A549 treated with Mapracorat at 1 μM for 4 hours (cell line): ENCODE results near the gene NUPR1. TPM values are rescaled to one million over a fixed set of nuclear protein-coding genes. Genes with fewer than 3 reads are reported as not detected.

Experiments used
- total RNA-seq: library from RNA; stranded (reverse); fragments of 200-300 nt; extraction: Qiagen RNA extraction; gene quantifications from 5 replicates; pipeline ENCODE4 v1.2.3, GENCODE V29; 2022

NUPR1 gene, protein sequence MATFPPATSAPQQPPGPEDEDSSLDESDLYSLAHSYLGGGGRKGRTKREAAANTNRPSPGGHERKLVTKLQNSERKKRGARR
- total RNA-seq = 11.2 to 18.4 TPM (median 14.4 TPM) in 5 replicates

DNA sequence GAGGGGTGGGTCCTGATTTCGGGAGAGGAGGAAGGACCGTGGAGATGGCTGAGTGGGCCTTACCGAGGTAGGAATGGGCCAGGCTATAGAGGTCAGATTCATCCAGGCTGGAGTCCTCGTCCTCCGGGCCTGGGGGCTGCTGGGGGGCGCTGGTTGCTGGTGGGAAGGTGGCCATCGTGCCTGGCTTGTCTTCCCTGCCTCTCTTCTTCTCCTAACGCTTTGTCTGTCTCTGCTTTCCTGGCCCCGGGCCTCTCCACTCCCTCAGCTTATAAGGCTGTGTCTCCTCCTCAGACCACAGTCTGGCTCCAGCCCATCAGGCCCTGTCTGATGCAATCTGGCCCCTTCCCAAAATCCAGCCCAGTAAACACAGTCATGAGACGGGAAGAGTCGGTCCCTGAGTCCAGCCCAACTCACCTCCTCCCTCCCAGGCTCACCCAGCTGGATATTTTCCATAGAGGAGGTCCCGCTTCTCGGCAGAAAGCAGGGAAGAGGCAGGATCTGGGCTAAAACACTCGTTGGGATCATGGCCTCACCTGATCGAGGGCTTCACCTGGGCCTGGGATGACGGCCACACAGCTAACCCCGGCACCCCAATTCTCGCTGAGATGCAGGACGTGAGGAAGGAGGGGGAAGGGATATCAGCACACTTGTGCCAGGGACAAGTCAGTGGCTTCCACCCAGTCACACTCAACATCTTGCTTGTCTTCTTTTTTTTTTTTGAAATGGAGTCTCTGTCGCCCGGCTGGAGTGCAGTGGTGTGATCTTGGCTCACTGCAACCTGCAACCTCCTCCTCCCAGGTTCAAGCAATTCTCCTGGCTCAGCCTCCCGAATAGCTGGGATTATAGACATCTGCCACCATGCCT lies at the start of gene NUPR1:
Gene NUPR1, minus strand, starts transcription at position 242 of the 864 bp plus-strand sequence. Its CDS starts 67 bp downstream, at position 175.

DNA sequence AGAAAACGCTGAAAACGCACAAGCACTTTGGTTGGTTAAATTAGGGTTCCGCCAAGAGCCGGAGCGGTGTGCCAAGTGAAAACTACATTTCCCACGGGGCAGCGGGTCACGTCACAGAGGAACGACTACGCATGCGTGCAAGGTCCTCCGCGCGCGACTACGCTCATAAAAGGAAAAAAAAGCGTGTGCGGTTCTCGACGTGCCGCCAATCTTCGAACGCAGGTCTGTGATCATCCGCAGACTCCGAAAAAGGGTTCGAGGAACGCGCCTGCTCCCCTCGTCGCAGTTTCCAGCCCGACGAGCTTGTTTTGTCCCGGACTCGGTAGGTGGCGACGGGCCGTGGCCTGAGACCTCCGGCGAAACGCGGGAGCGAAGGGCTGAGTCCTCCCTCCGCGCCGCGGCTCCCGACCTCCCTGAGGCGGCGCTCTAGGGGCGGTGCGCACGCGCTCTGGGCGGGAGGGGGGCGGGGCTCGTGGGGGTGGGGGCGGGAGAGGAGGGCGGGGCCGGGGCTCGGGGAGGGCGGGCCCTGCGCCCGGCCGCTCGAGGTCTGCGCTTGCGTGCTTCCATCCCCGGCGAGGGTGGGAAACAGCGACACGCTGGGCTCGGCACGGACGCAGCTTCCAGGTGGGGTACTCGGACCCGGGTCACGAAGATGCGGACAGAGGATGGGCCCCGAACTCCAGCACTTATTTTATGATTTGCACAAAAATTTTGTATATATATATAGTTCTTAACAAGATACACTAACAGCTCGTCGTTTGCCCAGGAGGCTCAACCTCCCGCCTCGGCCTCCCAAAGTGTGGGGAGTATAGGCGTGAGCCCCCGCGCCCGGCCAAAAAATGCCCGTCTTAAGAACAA lies 15.2 kb upstream of the NUPR1 start, which contains the start of gene SGF29:
Gene SGF29, plus strand, starts transcription at position 145 of the 858 bp plus-strand sequence. CDS start 27,150 bp downstream, outside the sequence.

DNA sequence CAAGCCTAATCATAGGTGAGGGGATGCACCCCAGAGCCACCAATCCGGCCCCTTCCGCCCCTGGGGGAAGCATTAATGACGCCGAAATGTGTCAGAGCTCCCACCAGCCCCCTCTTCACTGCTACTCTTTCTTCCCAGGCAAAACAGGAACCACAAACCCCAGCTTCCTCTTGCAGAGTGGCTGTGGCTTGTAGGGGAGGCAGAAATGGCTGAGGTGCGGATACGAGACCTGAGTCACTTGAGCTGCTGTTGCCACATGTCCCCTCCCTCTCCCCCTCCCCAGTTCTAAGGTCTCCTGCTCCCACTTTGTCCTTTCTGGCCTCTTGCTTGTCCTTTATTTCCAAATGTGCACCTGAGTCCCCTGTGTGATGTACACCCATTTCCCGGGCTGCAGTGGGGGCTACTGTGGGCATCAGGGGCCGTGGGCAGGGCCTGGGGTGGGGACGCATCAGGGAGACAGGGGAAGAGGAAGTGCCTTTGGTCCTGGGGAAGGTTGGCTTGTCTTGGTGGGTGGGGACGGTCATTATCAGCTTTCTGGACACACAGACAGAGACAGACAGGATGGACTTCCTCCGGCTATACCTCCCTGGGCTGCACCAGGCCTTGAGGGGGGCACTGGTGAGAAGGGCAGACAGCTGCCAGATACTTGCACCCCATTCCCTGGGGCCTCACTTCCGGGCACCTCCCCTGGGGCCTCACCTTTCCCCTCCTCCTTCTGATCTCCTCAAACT lies 44.5 kb downstream of the NUPR1 start, which contains the start of gene APOBR:
Gene APOBR, plus strand, starts transcription at position 523 of the 731 bp plus-strand sequence. Its CDS starts 39 bp downstream, at position 562.

DNA sequence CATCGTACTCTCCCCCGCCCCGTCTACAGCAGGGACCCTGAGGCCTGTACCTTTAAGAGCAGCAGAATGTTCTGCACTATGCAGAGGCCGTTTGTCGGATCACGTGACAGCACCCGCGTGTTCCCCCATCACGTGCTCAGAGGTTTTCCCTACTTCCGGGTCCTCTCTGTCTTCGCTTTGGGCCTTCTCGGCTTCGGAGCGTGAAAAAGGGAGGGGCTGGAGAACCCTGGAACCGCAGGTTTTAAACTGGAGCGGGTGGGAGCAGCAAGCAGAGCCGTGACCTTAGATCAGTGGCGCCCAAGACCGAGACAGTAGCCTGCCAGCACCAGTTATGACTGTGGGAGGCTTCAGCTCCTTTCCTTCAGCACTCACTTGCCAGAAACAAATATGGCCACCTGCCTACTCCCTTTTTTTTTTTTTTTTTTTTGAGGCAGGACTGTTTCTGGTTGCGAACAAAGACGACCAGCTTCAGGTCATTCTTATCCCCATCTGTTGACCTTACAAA lies 46.8 kb downstream of the NUPR1 start, which contains the start of gene CLN3:
Gene CLN3, minus strand, starts transcription at position 105 of the 505 bp plus-strand sequence. CDS start 315 bp downstream, outside the sequence.

Other genes with a start within 250 kb of the NUPR1 start
- 0.19 to 0.36 TPM (median 0.26 TPM) in 5 replicates for gene SBK1, start 246.4 kb downstream of the NUPR1 start, total RNA-seq
- 1.2 to 2.0 TPM (median 1.7 TPM) in 5 replicates for gene NPIPB6, start 175.5 kb downstream of the NUPR1 start, total RNA-seq
- gene EIF3CL, start 135.1 kb downstream of the NUPR1 start, total RNA-seq = 61.2 to 124 TPM (median 71.7 TPM) in 5 replicates
- 0.29 to 0.50 TPM (median 0.37 TPM) in 4 of 5 replicates, not detected in the other for gene NPIPB7, start 66.6 kb downstream of the NUPR1 start, total RNA-seq
- gene CLN3, start 46.9 kb downstream of the NUPR1 start, total RNA-seq = 19.4 to 38.3 TPM (median 32.4 TPM) in 5 replicates
- 0.04 to 0.09 TPM (median 0.05 TPM) in 3 of 5 replicates, not detected in the others for gene APOBR, start 44.3 kb downstream of the NUPR1 start, total RNA-seq
- gene IL27, start 32.1 kb downstream of the NUPR1 start, total RNA-seq = not detected in 5 replicates
- 18.3 to 24.9 TPM (median 20.4 TPM) in 5 replicates for gene SGF29, start 14.9 kb upstream of the NUPR1 start, total RNA-seq
- gene SULT1A2, start 58.1 kb upstream of the NUPR1 start, total RNA-seq = 0.11 to 0.19 TPM (median 0.16 TPM) in 4 of 5 replicates, not detected in the other
- 5.3 to 6.6 TPM (median 5.5 TPM) in 5 replicates for gene SULT1A1, start 71.1 kb upstream of the NUPR1 start, total RNA-seq
- gene NPIPB8, start 99.1 kb upstream of the NUPR1 start, total RNA-seq = 0.59 TPM in 1 of 5 replicates, not detected in the others
- gene EIF3C, start 172.5 kb upstream of the NUPR1 start, total RNA-seq = 193 to 400 TPM (median 345 TPM) in 5 replicates
- 0.88 to 2.5 TPM (median 1.5 TPM) in 5 replicates for gene NPIPB9, start 212.8 kb upstream of the NUPR1 start, total RNA-seq